ENCODE measurements around the gene SLC41A3.

SLC41A3 gene

GRCh38 chr3:126083913-126084767 lies at the start of gene SLC41A3:
SLC41A3 (minus strand) TSS chr3:126084124; CDS start chr3:126068219, 15,905 bp downstream.
- ChIA-PET CTCF (no interaction called here), POLR2A (interaction anchor here (1.2 kb wide), 1 partner anchor 94 kb away, joined by 4 read pairs; no protein-coding TSS in a partner anchor)
- TF ChIP-seq ZBTB11 (tag by site-specific recombination; conservative IDR thresholded peaks at IDR 0.05; ENCODE audit: low read depth) = peak; percentile 42; the same call in 1 of the 2 replicates
- peak; percentile 30; the same call in 1 of the 2 replicates for TF ChIP-seq CTCF (tag by site-specific recombination; IDR thresholded peaks at IDR 0.05)
- no peak for TF ChIP-seq HOXC10 (CRISPR knock-in tag; IDR thresholded peaks at IDR 0.05)
- no peak for TF ChIP-seq ZNF776 (tag by site-specific recombination; IDR thresholded peaks at IDR 0.05; ENCODE audit: borderline replicate concordance)
- peak; percentile 93 for TF ChIP-seq ZBTB8A (tag by site-specific recombination; IDR thresholded peaks at IDR 0.05)
- TF ChIP-seq ZNF148 (tag by site-specific recombination; IDR thresholded peaks at IDR 0.05; ENCODE audit: borderline replicate concordance) = no peak
- peak; percentile 66; the same call in 1 of the 2 replicates for TF ChIP-seq ZSCAN30 (tag by site-specific recombination; IDR thresholded peaks at IDR 0.05)
- no peak for TF ChIP-seq GLI2 (tag by site-specific recombination; IDR thresholded peaks at IDR 0.05; ENCODE audit: borderline replicate concordance, low read depth)
- TF ChIP-seq TCF7L2 (IDR thresholded peaks at IDR 0.05; ENCODE audit: borderline replicate concordance, low read depth, low read length) = no peak
- TF ChIP-seq IKZF3 (tag by site-specific recombination; IDR thresholded peaks at IDR 0.05) = 0 out of 2 replicates have a peak, but pooled peaks have one; percentile 24
- no peak for TF ChIP-seq ZNF664 (tag by site-specific recombination; IDR thresholded peaks at IDR 0.05)
- peak; percentile 53; the same call in 1 of the 2 replicates for TF ChIP-seq ZNF692 (tag by site-specific recombination; IDR thresholded peaks at IDR 0.05)
- no peak for TF ChIP-seq ZNF768 (tag by site-specific recombination; IDR thresholded peaks at IDR 0.05)
- TF ChIP-seq ZNF423 (tag by site-specific recombination; IDR thresholded peaks at IDR 0.05) = 0 out of 2 replicates have a peak, but pooled peaks have one; percentile 40
- peak; percentile 72 for TF ChIP-seq SP3 (tag by site-specific recombination; IDR thresholded peaks at IDR 0.05)
- TF ChIP-seq ZBTB26 (tag by site-specific recombination; optimal IDR thresholded peaks at IDR 0.05) = peak; percentile 50
- TF ChIP-seq ZNF501 (tag by site-specific recombination; IDR thresholded peaks at IDR 0.05) = no peak
- TF ChIP-seq KLF9 (tag by site-specific recombination; IDR thresholded peaks at IDR 0.05; ENCODE audit: low read depth) = no peak
- peak; percentile 86 for TF ChIP-seq ZNF398 (tag by site-specific recombination; IDR thresholded peaks at IDR 0.05)
- peak; percentile 62; the same call in 1 of the 2 replicates for TF ChIP-seq ZBTB20 (tag by site-specific recombination; IDR thresholded peaks at IDR 0.05)
- TF ChIP-seq ZIC2 (tag by site-specific recombination; IDR thresholded peaks at IDR 0.05) = peak; percentile 38; the same call in 1 of the 2 replicates
- peak; percentile 73 for TF ChIP-seq ZBTB6 (tag by site-specific recombination; IDR thresholded peaks at IDR 0.05)

More at GRCh38 chr3:126083913-126084767, at the start of gene SLC41A3:
- Histone ChIP-seq H3K9me3 (ENCODE audit: control insufficient read depth, insufficient read depth, low read depth, low read length) (no peaks in the 10 kb centered on the region), H3K4me1 (ENCODE audit: control insufficient read depth, insufficient read depth, low read length) (no peaks in the 10 kb centered on the region), H3K36me3 (ENCODE audit: control insufficient read depth in 2 of 2, insufficient read depth in 1 of 2, low read length in 2 of 2) (no peaks in the 10 kb centered on the region), H3K4me3 (ENCODE audit: low read depth, low read length) (peak within 1 kb of the TSS; percentile 47), H3K27ac (ENCODE audit: extremely low read depth, low read depth, low read length) (peak within 1 kb of the TSS; percentile 70; the same call in 1 of the 2 replicates)

Measured in HEK293 (cell line).